Kidney epithelial cell (primary cell): ENCODE data around the gene PLIN3. TPM values are rescaled to one million over a fixed set of nuclear protein-coding genes. Genes with fewer than 3 reads are reported as not detected.

Experiments
- total RNA-seq: library from RNA; depleted of rRNA; stranded (reverse); fragments of >200 nt; gene quantifications from 2 replicates; pipeline ENCODE4 v1.2.3, GENCODE V29; 2015

Gene PLIN3
- total RNA-seq, 1 donor from 2014 or later = 59.5 TPM

Other genes starting within 250 kb of the PLIN3 start
- 0.75 and 1.2 TPM in 2 replicates for gene TNFAIP8L1, start 228.2 kb downstream of the PLIN3 start, total RNA-seq
- gene MYDGF, start 197.3 kb downstream of the PLIN3 start, total RNA-seq = 148 and 173 TPM in 2 replicates
- gene DPP9, start 143.8 kb downstream of the PLIN3 start, total RNA-seq = 67.8 and 128 TPM in 2 replicates
- gene FEM1A, start 75.9 kb downstream of the PLIN3 start, total RNA-seq = 21.0 and 21.4 TPM in 2 replicates
- gene TICAM1, start 36.0 kb downstream of the PLIN3 start, total RNA-seq = 16.0 and 19.2 TPM in 2 replicates
- not detected in 2 replicates for gene ARRDC5, start 35.2 kb upstream of the PLIN3 start, total RNA-seq
- gene UHRF1, start 41.8 kb upstream of the PLIN3 start, total RNA-seq = 20.7 and 21.2 TPM in 2 replicates
- gene KDM4B, start 101.4 kb upstream of the PLIN3 start, total RNA-seq = 21.2 and 28.1 TPM in 2 replicates